H9 (cell line): ENCODE data around the gene LIMS2. TPM values are rescaled to one million over a fixed set of nuclear protein-coding genes. Genes with fewer than 3 reads are reported as not detected.

ENCODE experiments used
- DNase-seq: peaks from one replicate; pipeline ENCODE4 v3.0.0-alpha.2; 2017
- H2AFZ ChIP-seq: one replicate; pipeline ENCODE4 v1.6.1; 2013; ENCODE audit warnings: mild to moderate bottlenecking, low read length, control low read depth, moderate library complexity
- H2AK5ac ChIP-seq: 2 replicates; pipeline ENCODE4 v1.6.1; 2013; ENCODE audit warnings: low read length, control low read depth, mixed read lengths; ENCODE audit not compliant: insufficient read length
- H2BK120ac ChIP-seq: one replicate; pipeline ENCODE4 v1.6.1; 2013; ENCODE audit warnings: low read depth, mild to moderate bottlenecking, low read length, control low read depth, inconsistent platforms; ENCODE audit not compliant: poor library complexity, severe bottlenecking
- H2BK12ac ChIP-seq: 2 replicates; pipeline ENCODE4 v1.6.1; 2013; ENCODE audit warnings: low read length, control low read depth, mixed read lengths, low read depth; ENCODE audit not compliant: insufficient read length
- H2BK15ac ChIP-seq: 2 replicates; pipeline ENCODE4 v1.6.1; 2013; ENCODE audit warnings: low read depth, low read length, control low read depth
- H2BK20ac ChIP-seq: one replicate; pipeline ENCODE4 v1.6.1; 2013; ENCODE audit warnings: low read depth, mild to moderate bottlenecking, low read length, control low read depth, inconsistent platforms; ENCODE audit not compliant: poor library complexity, severe bottlenecking
- H2BK5ac ChIP-seq: 2 replicates; pipeline ENCODE4 v1.6.1; 2013; ENCODE audit warnings: low read length, control low read depth, mixed read lengths; ENCODE audit not compliant: insufficient read length
- H3K14ac ChIP-seq: 2 replicates; pipeline ENCODE4 v1.6.1; 2013; ENCODE audit warnings: low read length, control low read depth; ENCODE audit not compliant: insufficient read depth
- H3K18ac ChIP-seq: 2 replicates; pipeline ENCODE4 v1.6.1; 2013; ENCODE audit warnings: low read depth, mild to moderate bottlenecking, mixed read lengths, low read length, control low read depth; ENCODE audit not compliant: insufficient read length
- H3K23ac ChIP-seq: 2 replicates; pipeline ENCODE4 v1.6.1; 2013; ENCODE audit warnings: low read length, control low read depth, mixed read lengths, low read depth; ENCODE audit not compliant: insufficient read length
- H3K23me2 ChIP-seq: 2 replicates; pipeline ENCODE4 v1.6.1; 2013; ENCODE audit warnings: low read depth, mild to moderate bottlenecking, mixed read lengths, low read length, control low read depth; ENCODE audit not compliant: insufficient read length, poor library complexity, severe bottlenecking
- H3K27ac ChIP-seq: 2 replicates; pipeline ENCODE4 v1.5.1; 2013; ENCODE audit warnings: low read length, control low read depth, mixed read lengths, low read depth; ENCODE audit not compliant: insufficient read length
- H3K27me3 ChIP-seq: 2 replicates; pipeline ENCODE4 v1.6.1; 2013; ENCODE audit warnings: low read length, control low read depth, inconsistent platforms; ENCODE audit not compliant: insufficient read depth
- H3K4ac ChIP-seq: 2 replicates; pipeline ENCODE4 v1.6.1; 2013; ENCODE audit warnings: low read depth, mild to moderate bottlenecking, control low read depth, inconsistent platforms, low read length, moderate library complexity
- H3K4me1 ChIP-seq: 2 replicates; pipeline ENCODE4 v1.6.1; 2013; ENCODE audit warnings: low read length, control low read depth, inconsistent platforms; ENCODE audit not compliant: insufficient read depth
- H3K4me2 ChIP-seq: 2 replicates; pipeline ENCODE4 v1.6.1; 2013; ENCODE audit warnings: low read length, control low read depth, mixed read lengths; ENCODE audit not compliant: insufficient read length, insufficient read depth
- H3K56ac ChIP-seq: 2 replicates; pipeline ENCODE4 v1.6.1; 2013; ENCODE audit warnings: low read depth, mild to moderate bottlenecking, mixed read lengths, low read length, control low read depth; ENCODE audit not compliant: insufficient read length
- H3K79me1 ChIP-seq: 2 replicates; pipeline ENCODE4 v1.6.1; 2013; ENCODE audit warnings: low read depth, mild to moderate bottlenecking, moderate library complexity, low read length, control low read depth, inconsistent platforms; ENCODE audit not compliant: insufficient read depth, poor library complexity, severe bottlenecking
- H3K79me2 ChIP-seq: 2 replicates; pipeline ENCODE4 v1.6.1; 2013; ENCODE audit warnings: low read length, control low read depth, inconsistent platforms; ENCODE audit not compliant: insufficient read depth
- H3K9ac ChIP-seq: 2 replicates; pipeline ENCODE4 v1.6.1; 2013; ENCODE audit warnings: low read length, control low read depth, mixed read lengths; ENCODE audit not compliant: insufficient read length; ENCODE audit errors: extremely low read depth
- H3K9me3 ChIP-seq: one replicate; pipeline ENCODE4 v1.6.1; 2013; ENCODE audit warnings: low read depth, low read length, inconsistent platforms; ENCODE audit not compliant: control insufficient read depth
- H3T11ph ChIP-seq: one replicate; pipeline ENCODE4 v1.6.1; 2013; ENCODE audit warnings: mild to moderate bottlenecking, low read length, control low read depth, inconsistent platforms
- H4K20me1 ChIP-seq: one replicate; pipeline ENCODE4 v1.6.1; 2013; ENCODE audit not compliant: control insufficient read depth, insufficient read length, insufficient read depth
- H4K5ac ChIP-seq: 2 replicates; pipeline ENCODE4 v1.6.1; 2013; ENCODE audit warnings: low read depth, mild to moderate bottlenecking, mixed read lengths, low read length, control low read depth; ENCODE audit not compliant: insufficient read length
- H4K8ac ChIP-seq: replicated peaks from 2 replicates; pipeline ENCODE4 v1.6.1; 2013; ENCODE audit warnings: low read length, control low read depth, mixed read lengths, low read depth; ENCODE audit not compliant: insufficient read length
- H4K91ac ChIP-seq: 2 replicates; pipeline ENCODE4 v1.6.1; 2013; ENCODE audit warnings: low read depth, mild to moderate bottlenecking, moderate library complexity, mixed read lengths, low read length, control low read depth; ENCODE audit not compliant: insufficient read length
- H3K27ac Mint-ChIP-seq, 3 experiments: 2 replicates in 2 of 3; 3 replicates in 1 of 3; pipeline ENCODE4 v1.8.0; 2020 to 2021; ENCODE audit warnings: mixed read lengths in 3 of 3, mild to moderate bottlenecking in 1 of 3, moderate library complexity in 1 of 3
- H3K27me3 Mint-ChIP-seq: 2 replicates; pipeline ENCODE4 v1.8.0; 2021; ENCODE audit warnings: low read depth, mild to moderate bottlenecking, moderate library complexity, mixed read lengths
- H3K36me3 Mint-ChIP-seq, 3 experiments: 2 replicates in 2 of 3; 3 replicates in 1 of 3; pipeline ENCODE4 v1.8.0; 2020 to 2021; ENCODE audit warnings: low read depth in 3 of 3, mixed read lengths in 3 of 3; ENCODE audit not compliant: insufficient read depth in 1 of 3
- H3K4me1 Mint-ChIP-seq, 2 experiments: 2 replicates each; pipeline ENCODE4 v1.8.0; 2020; ENCODE audit warnings: mixed read lengths in 2 of 2
- H3K4me3 Mint-ChIP-seq, 2 experiments: 2 replicates in 1 of 2; 3 replicates in 1 of 2; pipeline ENCODE4 v1.8.0; 2020 to 2021; ENCODE audit warnings: mild to moderate bottlenecking in 2 of 2, mixed read lengths in 2 of 2, moderate library complexity in 1 of 2
- H3K9me3 Mint-ChIP-seq, 2 experiments: 2 replicates in 1 of 2; 3 replicates in 1 of 2; pipeline ENCODE4 v1.8.0; 2020; ENCODE audit warnings: mild to moderate bottlenecking in 2 of 2, mixed read lengths in 2 of 2, moderate library complexity in 1 of 2
- WGBS: extraction: QIAGEN DNeasy Blood & Tissue Kit; methylation state at CpG from one replicate; pipeline ENCODE4 v1.1.7; 2013; ENCODE audit warnings: missing lambda C conversion rate, low lambda C conversion rate, mixed read lengths; ENCODE audit not compliant: insufficient read length; ENCODE audit errors: extremely low coverage; 5-methylcytosine and 5-hydroxymethylcytosine counted together
- total RNA-seq: library from RNA; stranded (reverse); gene quantifications from 2 replicates; pipeline ENCODE4 v1.2.1, GENCODE V29; 2021
- TF ChIP-seq, protein P1 (sequence below): fragments of 200-600 bp; sonication (generic); conservative IDR thresholded peaks from 3 replicates; pipeline ENCODE4 v1.8.0; 2021; ENCODE audit warnings: antibody characterized with exemption, mild to moderate bottlenecking

Gene LIMS2
- total RNA-seq, 1 experiment from 2014 or later, result 5.9 TPM

DNA sequence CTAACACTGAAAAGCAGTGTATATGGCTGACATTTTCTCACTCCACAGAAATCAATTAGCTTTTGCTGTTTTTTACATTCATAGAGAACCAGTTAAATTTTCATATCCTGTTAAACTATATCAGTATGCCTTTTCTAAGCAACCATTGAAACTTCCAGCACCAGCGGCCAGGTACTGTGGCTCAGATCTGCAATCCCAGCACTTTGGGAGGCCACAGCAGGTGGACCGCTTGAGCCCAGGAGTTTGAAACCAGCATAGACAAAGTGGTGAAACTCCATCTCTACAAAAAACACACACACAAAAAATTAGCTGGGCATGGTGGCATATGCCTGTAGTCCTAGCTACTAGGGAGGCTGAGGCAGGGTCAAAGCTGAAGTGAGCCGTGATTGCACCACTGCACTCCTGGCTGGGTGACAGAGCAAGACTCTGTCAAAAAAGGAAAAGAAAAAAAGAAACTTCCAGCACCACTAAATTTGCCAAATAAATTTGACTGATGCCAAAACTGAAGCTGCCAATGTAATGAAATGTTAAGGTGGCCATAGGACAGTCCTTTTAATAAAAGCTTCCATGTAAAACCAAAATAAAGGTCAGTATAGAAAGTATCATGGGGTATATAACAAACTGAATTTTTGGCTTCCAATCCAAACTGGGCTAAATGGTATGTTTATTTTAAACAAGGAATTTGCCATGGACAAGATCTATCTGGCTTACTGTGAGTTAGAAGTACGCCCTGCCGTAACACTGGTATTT lies 29.5 kb upstream of the LIMS2 start:
- H3K79me1 ChIP-seq, result no peaks in the 10 kb centered on the region
- no peaks in the 10 kb centered on the region for H3K27me3 ChIP-seq
- TF ChIP-seq, protein P1, sequence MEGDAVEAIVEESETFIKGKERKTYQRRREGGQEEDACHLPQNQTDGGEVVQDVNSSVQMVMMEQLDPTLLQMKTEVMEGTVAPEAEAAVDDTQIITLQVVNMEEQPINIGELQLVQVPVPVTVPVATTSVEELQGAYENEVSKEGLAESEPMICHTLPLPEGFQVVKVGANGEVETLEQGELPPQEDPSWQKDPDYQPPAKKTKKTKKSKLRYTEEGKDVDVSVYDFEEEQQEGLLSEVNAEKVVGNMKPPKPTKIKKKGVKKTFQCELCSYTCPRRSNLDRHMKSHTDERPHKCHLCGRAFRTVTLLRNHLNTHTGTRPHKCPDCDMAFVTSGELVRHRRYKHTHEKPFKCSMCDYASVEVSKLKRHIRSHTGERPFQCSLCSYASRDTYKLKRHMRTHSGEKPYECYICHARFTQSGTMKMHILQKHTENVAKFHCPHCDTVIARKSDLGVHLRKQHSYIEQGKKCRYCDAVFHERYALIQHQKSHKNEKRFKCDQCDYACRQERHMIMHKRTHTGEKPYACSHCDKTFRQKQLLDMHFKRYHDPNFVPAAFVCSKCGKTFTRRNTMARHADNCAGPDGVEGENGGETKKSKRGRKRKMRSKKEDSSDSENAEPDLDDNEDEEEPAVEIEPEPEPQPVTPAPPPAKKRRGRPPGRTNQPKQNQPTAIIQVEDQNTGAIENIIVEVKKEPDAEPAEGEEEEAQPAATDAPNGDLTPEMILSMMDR, result no peak
- H3K14ac ChIP-seq, result no peak overlapping the region
- H3K79me2 ChIP-seq, result peaks cover 3% of the 10 kb centered on the region; the same call in 1 of the 2 replicates
- H3K56ac ChIP-seq, result no peak overlapping the region
- no peak overlapping the region for H3K4ac ChIP-seq
- H3K18ac ChIP-seq, result no peak overlapping the region
- H2BK12ac ChIP-seq, result no peak overlapping the region
- H3T11ph ChIP-seq, result no peak overlapping the region
- H3K4me1 ChIP-seq, result peaks cover 5% of the 10 kb centered on the region; the same call in 1 of the 2 replicates
- no peak overlapping the region for H2AFZ ChIP-seq
- no peaks in the 10 kb centered on the region for H3K9me3 ChIP-seq
- H3K27ac ChIP-seq, result no peak overlapping the region
- no peak overlapping the region for H3K23ac ChIP-seq
- no peak overlapping the region for H2BK15ac ChIP-seq
- peaks cover 5% of the 10 kb centered on the region for H3K23me2 ChIP-seq
- no peak overlapping the region for H2BK5ac ChIP-seq
- no peak overlapping the region for H4K5ac ChIP-seq
- Mint-ChIP-seq H3K36me3 (peaks cover 17 to 62% (median 60%) of the 10 kb centered on the region in 3 experiments), H3K9me3 (peaks cover 0 to 4% of the 10 kb centered on the region in 2 experiments; a peak in 1 of 5 replicates), H3K4me3 (no peak overlapping the region), H3K4me1 (peaks cover 17 to 21% of the 10 kb centered on the region in 2 experiments), H3K27ac (no peak overlapping the region), H3K27me3 (no peaks in the 10 kb centered on the region)
- no peak for DNase-seq
- H2AK5ac ChIP-seq, result no peak overlapping the region
- H2BK120ac ChIP-seq, result no peak overlapping the region
- H4K20me1 ChIP-seq, result no peaks in the 10 kb centered on the region
- H3K4me2 ChIP-seq, result no peak overlapping the region
- no peak overlapping the region for H4K8ac ChIP-seq
- no peak overlapping the region for H3K9ac ChIP-seq
- H2BK20ac ChIP-seq, result no peak overlapping the region
- H4K91ac ChIP-seq, result no peak overlapping the region
- no CpG with 5 or more reads among the region's 5 CpGs for WGBS
